Gastroesophageal sphincter (tissue), 4 donors: ENCODE results near the gene RPS24. TPM values are rescaled to one million over a fixed set of nuclear protein-coding genes. Genes with fewer than 3 reads are reported as not detected.

ENCODE experiments used
- ATAC-seq: fragments of 150-250 bp; one replicate; pipeline ENCODE4 v1.9.1; 2016; ENCODE audit warnings: mild to moderate bottlenecking, moderate library complexity
- H3K27ac ChIP-seq, 4 donors: fragments of 200-600 bp; sonication (generic) in 3 of 4; 1 replicate in 3 of 4; 2 replicates in 1 of 4; pipeline ENCODE4 v1.5.1; 2016 to 2019
- H3K27me3 ChIP-seq: fragments of 200-600 bp; sonication (generic); one replicate; pipeline ENCODE4 v1.5.1; 2019
- H3K36me3 ChIP-seq, 2 donors: fragments of 200-600 bp; sonication (generic); one replicate each; pipeline ENCODE4 v1.5.1; 2019; ENCODE audit warnings: control low read depth in 1 of 2
- H3K4me1 ChIP-seq, 3 donors: fragments of 200-600 bp; sonication (generic); 1 replicate in 2 of 3; 2 replicates in 1 of 3; pipeline ENCODE4 v1.5.1; 2016 to 2019; ENCODE audit warnings: control low read depth in 2 of 3
- H3K4me3 ChIP-seq, 2 donors: fragments of 200-600 bp; sonication (generic); one replicate each; pipeline ENCODE4 v1.5.1; 2019; ENCODE audit warnings: mild to moderate bottlenecking in 1 of 2, moderate library complexity in 1 of 2
- H3K9me3 ChIP-seq, 3 donors: fragments of 200-600 bp; sonication (generic); one replicate each; pipeline ENCODE4 v1.5.1; 2017 to 2019; ENCODE audit warnings: control low read depth in 2 of 3
- CTCF ChIP-seq, 4 experiments: fragments of 200-600 bp in 2 of 4; fragments of 450-650 bp in 2 of 4; sonication (generic) in 1 of 4; IDR thresholded peaks; one replicate each; pipeline ENCODE4 v1.5.1; 2017 to 2019; ENCODE audit warnings: antibody characterized with exemption in 4 of 4, mild to moderate bottlenecking in 2 of 4, moderate library complexity in 2 of 4
- EP300 ChIP-seq: sonication (generic); formaldehyde crosslinking; IDR thresholded peaks from one replicate; pipeline ENCODE4 v1.6.1; 2017; ENCODE audit warnings: antibody characterized with exemption, mild to moderate bottlenecking
- POLR2A ChIP-seq, 2 donors: fragments of 450-650 bp; IDR thresholded peaks; one replicate each; pipeline ENCODE4 v1.6.1; 2017; ENCODE audit warnings: antibody characterized with exemption in 2 of 2, mild to moderate bottlenecking in 2 of 2, moderate library complexity in 1 of 2
- POLR2AphosphoS5 ChIP-seq: sonication (generic); formaldehyde crosslinking; IDR thresholded peaks from one replicate; pipeline ENCODE4 v1.6.1; 2017; ENCODE audit warnings: antibody characterized with exemption
- WGBS, 2 donors: methylation state at CpG; one replicate each; pipeline ENCODE4 v1.1.5; 2018; ENCODE audit warnings: low coverage in 1 of 2; 5-methylcytosine and 5-hydroxymethylcytosine counted together
- total RNA-seq, 4 donors: library from RNA; depleted of rRNA; stranded (reverse); fragments of >200 nt; gene quantifications; one replicate each; pipeline ENCODE4 v1.1.0, GENCODE V29; 2016

The RPS24 gene
- total RNA-seq, 4 donors from 2014 or later = 1,244 to 3,223 (median 2,309) TPM

GRCh38 chr10:78013564-78013963 lies 20.1 kb upstream of the RPS24 start:
- Histone ChIP-seq H3K4me3 (no peak overlapping the region), H3K36me3 (peaks cover 2 to 100% of the 10 kb centered on the region in 2 donors), H3K9me3 (no peaks in the 10 kb centered on the region), H3K27ac (no peak overlapping the region), H3K27me3 (no peaks in the 10 kb centered on the region), H3K4me1 (no peaks in the 10 kb centered on the region)
- no peak for ATAC-seq
- 86% methylated on average over 1 of the region's 1 CpG; no CpG with 5 or more reads in 1 of the 2 donors for WGBS, 2 donors
- no peak for TF ChIP-seq CTCF (IDR thresholded peaks at IDR 0.05)
- TF ChIP-seq EP300 = no peak
- no peak for TF ChIP-seq POLR2A (IDR thresholded peaks at IDR 0.05)
- no peak for TF ChIP-seq POLR2AphosphoS5

GRCh38 chr10:78015546-78015945 lies 18.1 kb upstream of the RPS24 start:
- H3K9me3 ChIP-seq = no peaks in the 10 kb centered on the region
- ATAC-seq = no peak
- peaks cover 2 to 100% of the 10 kb centered on the region in 2 donors for H3K36me3 ChIP-seq
- H3K4me3 ChIP-seq = no peak overlapping the region
- no peaks in the 10 kb centered on the region for H3K27me3 ChIP-seq
- H3K4me1 ChIP-seq = no peaks in the 10 kb centered on the region
- TF ChIP-seq POLR2AphosphoS5 (no peak), EP300 (no peak), CTCF (IDR thresholded peaks at IDR 0.05) (no peak), POLR2A (IDR thresholded peaks at IDR 0.05) (no peak)
- 82 to 83% methylated on average over 4 to 5 of the region's 5 CpGs for WGBS, 2 donors
- no peak overlapping the region for H3K27ac ChIP-seq

GRCh38 chr10:78017856-78018255 lies 15.8 kb upstream of the RPS24 start:
- Histone ChIP-seq H3K36me3 (peaks cover 4 to 100% of the 10 kb centered on the region in 2 donors), H3K27me3 (no peaks in the 10 kb centered on the region), H3K27ac (no peak overlapping the region), H3K4me1 (no peaks in the 10 kb centered on the region), H3K9me3 (no peaks in the 10 kb centered on the region), H3K4me3 (no peak overlapping the region)
- ATAC-seq = no peak
- WGBS, 2 donors = 71 to 72% methylated on average over 3 to 5 of the region's 5 CpGs
- TF ChIP-seq POLR2AphosphoS5 = no peak
- no peak for TF ChIP-seq CTCF (IDR thresholded peaks at IDR 0.05)
- TF ChIP-seq EP300 = no peak
- no peak for TF ChIP-seq POLR2A (IDR thresholded peaks at IDR 0.05)

GRCh38 chr10:78019264-78019663 lies 14.4 kb upstream of the RPS24 start:
- Histone ChIP-seq H3K27me3 (no peaks in the 10 kb centered on the region), H3K27ac (no peak overlapping the region), H3K9me3 (no peaks in the 10 kb centered on the region), H3K4me1 (no peaks in the 10 kb centered on the region), H3K4me3 (no peak overlapping the region), H3K36me3 (peaks cover 4 to 100% of the 10 kb centered on the region in 2 donors)
- ATAC-seq = no peak
- 56 to 81% methylated on average over 2 to 3 of the region's 3 CpGs for WGBS, 2 donors
- TF ChIP-seq EP300 = no peak
- no peak for TF ChIP-seq POLR2AphosphoS5
- TF ChIP-seq POLR2A (IDR thresholded peaks at IDR 0.05) = no peak
- no peak for TF ChIP-seq CTCF (IDR thresholded peaks at IDR 0.05)

- Histone ChIP-seq H3K36me3 (peaks cover 6 to 100% of the 10 kb centered on the region in 2 donors), H3K9me3 (no peaks in the 10 kb centered on the region), H3K27me3 (no peaks in the 10 kb centered on the region), H3K4me3 (no peak overlapping the region), H3K27ac (no peak overlapping the region), H3K4me1 (no peaks in the 10 kb centered on the region)
- no peak for TF ChIP-seq POLR2AphosphoS5
- TF ChIP-seq CTCF (IDR thresholded peaks at IDR 0.05) = no peak
- TF ChIP-seq EP300 = no peak
- no peak for TF ChIP-seq POLR2A (IDR thresholded peaks at IDR 0.05)
- WGBS, 2 donors = 79 to 84% methylated on average over 2 of the region's 2 CpGs
- no peak for ATAC-seq
Measured at GRCh38 chr10:78021201-78021600, 12.5 kb upstream of the RPS24 start.
